ENCODE measurements around the gene PDE4D.

GRCh38 chr5:59002162-59002825 lies 891.2 kb downstream of the PDE4D start:
- TF ChIP-seq POLR2A (IDR thresholded peaks at IDR 0.05) (no peak), CTCF (IDR thresholded peaks at IDR 0.05) (no peak)

Measured in tibial nerve (tissue), 3 donors.